Measurements from ENCODE around the gene UBASH3A.

DNA sequence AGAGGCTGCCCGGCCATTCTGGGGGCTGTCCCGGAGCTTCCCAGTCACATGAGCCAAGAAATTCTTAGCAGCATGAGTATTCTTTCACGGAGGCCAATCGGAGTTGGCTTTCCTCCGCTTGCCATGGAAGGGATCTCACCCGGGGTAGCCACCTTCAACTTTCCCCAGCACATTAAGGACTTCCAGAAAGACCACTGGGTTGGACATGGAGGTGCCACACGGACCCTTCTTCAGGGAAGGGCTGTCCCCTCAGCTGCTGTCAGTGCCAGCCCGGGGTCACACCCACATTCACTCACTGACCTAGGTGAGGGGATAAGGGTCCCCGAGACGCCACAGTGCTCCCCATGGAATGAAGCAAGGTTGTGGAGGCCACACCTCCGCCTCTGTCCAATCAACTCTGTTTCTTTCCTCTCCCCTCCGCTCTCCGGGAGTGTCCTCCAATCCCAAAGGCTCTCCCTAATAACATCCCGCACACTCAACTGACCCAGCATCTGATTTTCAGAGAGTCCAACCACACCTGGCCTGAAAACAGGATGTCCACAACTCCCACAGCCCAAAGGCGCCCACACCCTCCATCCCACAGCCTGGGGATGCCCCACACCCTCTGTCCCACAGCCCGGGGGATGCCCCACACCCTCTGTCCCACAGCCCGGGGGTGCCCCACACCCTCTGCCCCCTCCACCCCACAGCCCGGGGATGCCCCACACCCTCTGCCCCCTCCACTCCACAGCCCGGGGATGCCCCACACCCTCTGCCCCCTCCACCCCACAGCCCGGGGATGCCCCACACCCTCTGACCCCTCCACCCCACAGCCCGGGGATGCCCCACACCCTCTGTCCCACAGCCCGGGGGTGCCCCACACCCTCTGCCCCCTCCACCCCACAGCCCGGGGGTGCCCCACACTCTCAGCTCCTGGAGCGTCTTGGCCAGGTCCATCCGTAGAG is 73.0 kb downstream of the UBASH3A start:
- no peak for TF ChIP-seq CTCF (IDR thresholded peaks at IDR 0.05)
- TF ChIP-seq POLR2A (IDR thresholded peaks at IDR 0.05) = no peak
